GM12878 (cell line): ENCODE results near the gene CPA2. TPM values are rescaled to one million over a fixed set of nuclear protein-coding genes. Genes with fewer than 3 reads are reported as not detected.

Experiments used
- ATAC-seq: fragments of 200-7000 bp; cut with Tn5 transposase; 3 replicates; pipeline ENCODE4 v1.9.1; 2020; ENCODE audit warnings: mild to moderate bottlenecking, moderate library complexity
- BruUV-seq: library from RNA; stranded (reverse); fragments of 400-500 nt; replicated peaks from 2 replicates; lab custom pipeline; 2021; lab: Mats Ljungman, UMichigan
- CTCF ChIA-PET: fragments of 300-600 bp; sonication (Branson Sonifier 250); formaldehyde crosslinking; extraction: SDS; loops from one replicate; lab custom pipeline; 2021; ENCODE audit warnings: inconsistent platforms; lab: Yijun Ruan, JAX
- POLR2A ChIA-PET: fragments of 350-600 bp; formaldehyde crosslinking; extraction: SDS; loops from one replicate; lab custom pipeline; 2021; ENCODE audit warnings: inconsistent platforms; lab: Charles Lee
- RAD21 ChIA-PET: fragments of 300-600 bp; sonication (Branson Sonifier 250); formaldehyde crosslinking; loops from one replicate; lab custom pipeline; 2023; ENCODE audit warnings: antibody characterized with exemption; ENCODE audit not compliant: unreplicated experiment; lab: Charles Lee
- SMC1A ChIA-PET: fragments of 300-600 bp; sonication (Branson Sonifier 250); formaldehyde crosslinking; loops from one replicate; lab custom pipeline; 2023; ENCODE audit not compliant: unreplicated experiment, uncharacterized antibody; lab: Charles Lee
- DNase-seq: peaks from one replicate; pipeline ENCODE4 v3.0.0-alpha.2; 2011; ENCODE audit warnings: low read depth, low spot score
- FAIRE-seq: peaks from 3 replicates; lab custom pipeline; 2011; peaks lifted over from hg19 to GRCh38; lab: Jason Lieb, UNC
- H2AFZ ChIP-seq: 2 replicates; pipeline ENCODE4 v1.6.0; 2011; ENCODE audit warnings: low read depth, low read length, control low read depth; ENCODE audit not compliant: control insufficient read depth
- H3K27ac ChIP-seq: 2 replicates; pipeline ENCODE4 v1.5.1; 2011; ENCODE audit warnings: control low read depth; ENCODE audit not compliant: control insufficient read depth, insufficient read depth
- H3K27me3 ChIP-seq, 2 experiments: replicated peaks in 1 of 2; 2 replicates each; pipeline versions ENCODE4 v1.6.0 to v1.6.1; 2011; ENCODE audit warnings: low read length in 1 of 2; ENCODE audit not compliant: control insufficient read depth in 2 of 2, insufficient read depth in 2 of 2
- H3K36me3 ChIP-seq, 2 experiments: 2 replicates each; pipeline ENCODE4 v1.5.1; 2011; ENCODE audit warnings: low read length in 1 of 2; ENCODE audit not compliant: control insufficient read depth in 2 of 2, insufficient read depth in 2 of 2
- H3K4me1 ChIP-seq: 2 replicates; pipeline ENCODE4 v1.6.1; 2011; ENCODE audit warnings: mild to moderate bottlenecking, low read length, moderate library complexity, mixed read lengths; ENCODE audit not compliant: control insufficient read depth, insufficient read depth
- H3K4me2 ChIP-seq: 2 replicates; pipeline ENCODE4 v1.6.0; 2011; ENCODE audit warnings: control low read depth; ENCODE audit not compliant: control insufficient read depth, insufficient read depth
- H3K4me3 ChIP-seq: fragments of 200-600 bp; sonication (generic); 2 replicates; pipeline ENCODE4 v1.5.1; 2016
- H3K79me2 ChIP-seq: 2 replicates; pipeline ENCODE4 v1.6.0; 2011; ENCODE audit warnings: low read length; ENCODE audit not compliant: control insufficient read depth, insufficient read depth
- H3K9ac ChIP-seq: 2 replicates; pipeline ENCODE4 v1.8.0; 2011; ENCODE audit warnings: low read length, control low read depth, mixed read lengths; ENCODE audit not compliant: control insufficient read depth, insufficient read depth
- H3K9me3 ChIP-seq: replicated peaks from 3 replicates; pipeline ENCODE4 v1.5.1; 2011; ENCODE audit warnings: mild to moderate bottlenecking, low read length; ENCODE audit not compliant: control insufficient read depth, insufficient read depth
- H4K20me1 ChIP-seq: 2 replicates; pipeline ENCODE4 v1.6.0; 2011; ENCODE audit not compliant: control insufficient read depth, insufficient read depth
- ESRRA ChIP-seq: IDR thresholded peaks from 2 replicates; pipeline ENCODE4 v1.6.1; 2012; ENCODE audit warnings: mild to moderate bottlenecking, low read length, improper control_type of control experiment
- KAT2A ChIP-seq: conservative IDR thresholded peaks from 2 replicates; pipeline ENCODE4 v1.6.1; 2011; ENCODE audit warnings: low read depth, low read length; ENCODE audit not compliant: control insufficient read depth
- WGBS: methylation state at CpG from one replicate; pipeline ENCODE4 v1.1.6; 2016; ENCODE audit warnings: low lambda C conversion rate; ENCODE audit not compliant: insufficient replicate concordance, insufficient coverage; ENCODE audit errors: missing lambda C conversion rate; 5-methylcytosine and 5-hydroxymethylcytosine counted together
- in situ Hi-C: fragments of 300-500 bp; cut with MboI; formaldehyde crosslinking; loops from 9 replicates; pipeline ENCODE4 v1.14.3; 2018; ENCODE audit warnings: mixed read lengths
- intact Hi-C: fragments of 100-400 bp; cut with micrococcal nuclease; formaldehyde crosslinking; loops from one replicate; pipeline ENCODE4 v1.14.2; 2022; ENCODE audit not compliant: unreplicated experiment
- polyA plus RNA-seq, 11 experiments: library from polyadenylated mRNA; depleted of rRNA in 4 of 11; unstranded in 6 of 11; stranded (reverse) in 5 of 11; fragments of >200 nt; fragmentation: Nextera tagmentation in 4 of 11; fragmentation: Illumina TruSeq in 1 of 11; extraction: Ambion mirVana in 4 of 11; extraction: Trizol in 1 of 11; gene quantifications; 1 replicate in 1 of 11; 2 replicates in 10 of 11; pipeline versions ENCODE4 v1.2.1 to v1.2.3, GENCODE V29; 2011 to 2016; ENCODE audit warnings: inconsistent platforms in 2 of 11, missing spikeins in 2 of 11, low read depth in 1 of 11
- total RNA-seq, 4 experiments: library from RNA; depleted of rRNA in 3 of 4; stranded (reverse); fragments of >200 nt in 3 of 4; fragmentation: Illumina TruSeq in 1 of 4; extraction: Trizol in 1 of 4; gene quantifications; 2 replicates each; pipeline versions ENCODE4 v1.2.1 to v1.2.3, GENCODE V29; 2013 to 2021
- TF ChIP-seq, protein P1 (sequence below): fragments of 450-650 bp; formaldehyde crosslinking; IDR thresholded peaks from 2 replicates; pipeline ENCODE4 v1.5.0; 2022; ENCODE audit warnings: mild to moderate bottlenecking, missing genetic modification characterization

CPA2 gene
- total and polyA plus RNA-seq, 10 of the 15 experiments (the other 5 are each of a cell fraction or from before 2014, with no cell fraction given), result 0.04 to 1.9 TPM; not detected in 8

- TF ChIP-seq, protein P1, sequence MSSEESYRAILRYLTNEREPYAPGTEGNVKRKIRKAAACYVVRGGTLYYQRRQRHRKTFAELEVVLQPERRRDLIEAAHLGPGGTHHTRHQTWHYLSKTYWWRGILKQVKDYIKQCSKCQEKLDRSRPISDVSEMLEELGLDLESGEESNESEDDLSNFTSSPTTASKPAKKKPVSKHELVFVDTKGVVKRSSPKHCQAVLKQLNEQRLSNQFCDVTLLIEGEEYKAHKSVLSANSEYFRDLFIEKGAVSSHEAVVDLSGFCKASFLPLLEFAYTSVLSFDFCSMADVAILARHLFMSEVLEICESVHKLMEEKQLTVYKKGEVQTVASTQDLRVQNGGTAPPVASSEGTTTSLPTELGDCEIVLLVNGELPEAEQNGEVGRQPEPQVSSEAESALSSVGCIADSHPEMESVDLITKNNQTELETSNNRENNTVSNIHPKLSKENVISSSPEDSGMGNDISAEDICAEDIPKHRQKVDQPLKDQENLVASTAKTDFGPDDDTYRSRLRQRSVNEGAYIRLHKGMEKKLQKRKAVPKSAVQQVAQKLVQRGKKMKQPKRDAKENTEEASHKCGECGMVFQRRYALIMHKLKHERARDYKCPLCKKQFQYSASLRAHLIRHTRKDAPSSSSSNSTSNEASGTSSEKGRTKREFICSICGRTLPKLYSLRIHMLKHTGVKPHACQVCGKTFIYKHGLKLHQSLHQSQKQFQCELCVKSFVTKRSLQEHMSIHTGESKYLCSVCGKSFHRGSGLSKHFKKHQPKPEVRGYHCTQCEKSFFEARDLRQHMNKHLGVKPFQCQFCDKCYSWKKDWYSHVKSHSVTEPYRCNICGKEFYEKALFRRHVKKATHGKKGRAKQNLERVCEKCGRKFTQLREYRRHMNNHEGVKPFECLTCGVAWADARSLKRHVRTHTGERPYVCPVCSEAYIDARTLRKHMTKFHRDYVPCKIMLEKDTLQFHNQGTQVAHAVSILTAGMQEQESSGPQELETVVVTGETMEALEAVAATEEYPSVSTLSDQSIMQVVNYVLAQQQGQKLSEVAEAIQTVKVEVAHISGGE, result no peak
- TF ChIP-seq ESRRA, result no peak
- TF ChIP-seq KAT2A, result no peak
- TF ChIP-seq, all 136 proteins: peak for 0
- DNase-seq (no peak), FAIRE-seq (no peak), ATAC-seq (no peak)
- H4K20me1 ChIP-seq, result no peaks in the 10 kb centered on the region
- no peaks in the 10 kb centered on the region for H3K36me3 ChIP-seq
- POLR2A ChIA-PET, result no interaction called here
- H3K4me2 ChIP-seq, result no peak overlapping the region
- intact Hi-C loops (no loop called here), in situ Hi-C loops (no loop called here)
- no TSS peak for BruUV-seq
- no peaks in the 10 kb centered on the region; the same call in 2 of the 3 replicates for H3K9me3 ChIP-seq
- no peak overlapping the region for H3K9ac ChIP-seq
- no peak overlapping the region for H3K27ac ChIP-seq
- H3K79me2 ChIP-seq, result no peaks in the 10 kb centered on the region
- H3K27me3 ChIP-seq, result no peaks in the 10 kb centered on the region
- no peaks in the 10 kb centered on the region for H3K4me1 ChIP-seq
- CTCF ChIA-PET, result interaction anchor here (0.6 kb wide), 1 partner anchor 1162 kb away, joined by 3 read pairs; no protein-coding TSS in a partner anchor
- H3K4me3 ChIP-seq, result no peak overlapping the region
- RAD21 ChIA-PET, result no interaction called here
- WGBS, result 86% methylated on average over 1 of the region's 1 CpG
- SMC1A ChIA-PET, result interaction anchor here (1.0 to 1.6 kb wide), 2 partner anchors 9 to 23 kb away, joined by 3 to 4 read pairs; partner anchors contain the start of gene TMEM209
- no peak overlapping the region for H2AFZ ChIP-seq
These were observed 38.6 kb upstream of the CPA2 start for GRCh38 chr7:130227883-130228575.
